ENCODE results near the gene TMEM258. TPM values are rescaled to one million over a fixed set of nuclear protein-coding genes. Genes with fewer than 3 reads are reported as not detected.

The TMEM258 gene
- total and polyA plus RNA-seq, 9 of the 15 experiments (the other 6 are each of a cell fraction or from before 2014, with no cell fraction given): 97.2 to 856 (median 231) TPM

- Histone ChIP-seq H3K36me3 (ENCODE audit: control insufficient read depth, insufficient read depth, low read length) (peaks cover 43% of the 10 kb centered on the region; the same call in 2 of the 3 replicates), H3K9me3 (replicated peaks; ENCODE audit: control insufficient read depth, insufficient read depth, low read depth, low read length) (no peaks in the 10 kb centered on the region), H3K4me3 (no peak overlapping the region), H3K4me1 (replicated peaks in 1 of 2; ENCODE audit: control insufficient read depth in 2 of 2, insufficient read depth in 2 of 2, low read length in 2 of 2) (peaks cover 0 to 43% of the 10 kb centered on the region in 2 experiments; a peak in 2 of 5 replicates), H3K9me1 (ENCODE audit: control insufficient read depth, insufficient read depth, low read length) (no peaks in the 10 kb centered on the region), H2AFZ (ENCODE audit: low read depth, low read length) (no peak overlapping the region), H4K20me1 (replicated peaks; ENCODE audit: control insufficient read depth, insufficient read depth, low read length) (peaks cover 6% of the 10 kb centered on the region; the same call in 1 of the 2 replicates), H3K9ac (ENCODE audit: insufficient read depth in 1 of 2, low read depth in 2 of 2, low read length in 2 of 2) (peak overlapping the region in 1 of 2 experiments; percentile 22; a peak in 2 of 4 replicates), H3K4me2 (ENCODE audit: insufficient read depth, low read length) (no peak overlapping the region), H3K27me3 (ENCODE audit: control insufficient read depth in 2 of 2, insufficient read depth in 2 of 2, low read length in 2 of 2) (no peaks in the 10 kb centered on the region), H3K27ac (ENCODE audit: extremely low read depth, low read depth, low read length) (no peak overlapping the region), H3K79me2 (ENCODE audit: control insufficient read depth, insufficient read depth, low read length) (no peaks in the 10 kb centered on the region)
- intact Hi-C loops (cut with micrococcal nuclease) (no loop called here), in situ Hi-C loops (cut with MboI) (no loop called here)
- WGBS (ENCODE audit: insufficient coverage, low coverage, missing lambda C conversion rate): 70% methylated on average over 13 of the region's 14 CpGs
- POLR2A ChIA-PET: interaction anchor here (0.6 to 2.8 kb wide), 10 partner anchors 10 to 352 kb away, joined by 3 to 21 read pairs (median 4); partner anchors contain the start of genes CPSF7, FEN1, SDHAF2 and TMEM258
- CTCF ChIA-PET (ENCODE audit: low intra/inter-chr PET ratio): no interaction called here
- BruUV-seq (replicated peaks): no TSS peak
- ATAC-seq (no peak), DNase-seq (ENCODE audit: extremely low read depth in 1 of 4, low spot score in 3 of 4) (no peak), FAIRE-seq (no peak)
- TF ChIP-seq, protein P1, sequence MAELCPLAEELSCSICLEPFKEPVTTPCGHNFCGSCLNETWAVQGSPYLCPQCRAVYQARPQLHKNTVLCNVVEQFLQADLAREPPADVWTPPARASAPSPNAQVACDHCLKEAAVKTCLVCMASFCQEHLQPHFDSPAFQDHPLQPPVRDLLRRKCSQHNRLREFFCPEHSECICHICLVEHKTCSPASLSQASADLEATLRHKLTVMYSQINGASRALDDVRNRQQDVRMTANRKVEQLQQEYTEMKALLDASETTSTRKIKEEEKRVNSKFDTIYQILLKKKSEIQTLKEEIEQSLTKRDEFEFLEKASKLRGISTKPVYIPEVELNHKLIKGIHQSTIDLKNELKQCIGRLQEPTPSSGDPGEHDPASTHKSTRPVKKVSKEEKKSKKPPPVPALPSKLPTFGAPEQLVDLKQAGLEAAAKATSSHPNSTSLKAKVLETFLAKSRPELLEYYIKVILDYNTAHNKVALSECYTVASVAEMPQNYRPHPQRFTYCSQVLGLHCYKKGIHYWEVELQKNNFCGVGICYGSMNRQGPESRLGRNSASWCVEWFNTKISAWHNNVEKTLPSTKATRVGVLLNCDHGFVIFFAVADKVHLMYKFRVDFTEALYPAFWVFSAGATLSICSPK (IDR thresholded peaks at IDR 0.05; ENCODE audit: borderline replicate concordance): no peak
- no peak for TF ChIP-seq RFX7 (CRISPR knock-in tag; IDR thresholded peaks at IDR 0.05)
- no peak for TF ChIP-seq IRF9 (tag; IDR thresholded peaks at IDR 0.05)
- TF ChIP-seq, protein P2, sequence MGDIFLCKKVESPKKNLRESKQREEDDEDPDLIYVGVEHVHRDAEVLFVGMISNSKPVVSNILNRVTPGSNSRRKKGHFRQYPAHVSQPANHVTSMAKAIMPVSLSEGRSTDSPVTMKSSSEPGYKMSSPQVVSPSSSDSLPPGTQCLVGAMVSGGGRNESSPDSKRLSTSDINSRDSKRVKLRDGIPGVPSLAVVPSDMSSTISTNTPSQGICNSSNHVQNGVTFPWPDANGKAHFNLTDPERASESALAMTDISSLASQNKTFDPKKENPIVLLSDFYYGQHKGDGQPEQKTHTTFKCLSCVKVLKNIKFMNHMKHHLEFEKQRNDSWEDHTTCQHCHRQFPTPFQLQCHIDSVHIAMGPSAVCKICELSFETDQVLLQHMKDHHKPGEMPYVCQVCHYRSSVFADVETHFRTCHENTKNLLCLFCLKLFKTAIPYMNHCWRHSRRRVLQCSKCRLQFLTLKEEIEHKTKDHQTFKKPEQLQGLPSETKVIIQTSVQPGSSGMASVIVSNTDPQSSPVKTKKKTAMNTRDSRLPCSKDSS (IDR thresholded peaks at IDR 0.05; ENCODE audit: low read depth, partially characterized antibody): no peak
- no peak for TF ChIP-seq ZBTB17 (CRISPR knock-in tag; IDR thresholded peaks at IDR 0.05)
- no peak for TF ChIP-seq ARID1B (IDR thresholded peaks at IDR 0.05)
These were observed 12.5 kb downstream of the TMEM258 start for GRCh38 chr11:61779666-61780525.

Measured in K562 (cell line).